ENCODE results near the gene CACNA2D2. TPM values are rescaled to one million over a fixed set of nuclear protein-coding genes. Genes with fewer than 3 reads are reported as not detected.

CACNA2D2 gene
- total and polyA plus RNA-seq, 2 of the 13 experiments (the other 11 are each of a cell fraction or from before 2014, with no cell fraction given) = not detected

- no peak for TF ChIP-seq RERE (CRISPR knock-in tag; IDR thresholded peaks at IDR 0.05; ENCODE audit: low read depth)
- 0 out of 2 replicates have a peak, but pooled peaks have one; percentile 18 for TF ChIP-seq MAX (IDR thresholded peaks at IDR 0.05)
- no peak for TF ChIP-seq ZBTB1 (CRISPR knock-in tag; IDR thresholded peaks at IDR 0.05; ENCODE audit: borderline replicate concordance)
- TF ChIP-seq MEIS1 (CRISPR knock-in tag; IDR thresholded peaks at IDR 0.05; ENCODE audit: borderline replicate concordance) = peak; percentile 46; the same call in 1 of the 2 replicates
- TF ChIP-seq THAP9 (CRISPR knock-in tag; IDR thresholded peaks at IDR 0.05; ENCODE audit: borderline replicate concordance) = no peak
- TF ChIP-seq MXI1 (IDR thresholded peaks at IDR 0.05; ENCODE audit: borderline replicate concordance, low read depth, low read length) = 0 out of 3 replicates have a peak, but pooled peaks have one; percentile 34
- TF ChIP-seq PLSCR1 (CRISPR knock-in tag; IDR thresholded peaks at IDR 0.05; ENCODE audit: borderline replicate concordance) = no peak
- TF ChIP-seq PCBP1 (IDR thresholded peaks at IDR 0.05; ENCODE audit: borderline replicate concordance, low read depth, low read length) = peak; percentile 85; the same call in 1 of the 2 replicates
- TF ChIP-seq SKIL (CRISPR knock-in tag; IDR thresholded peaks at IDR 0.05; ENCODE audit: borderline replicate concordance) = no peak
- 0 out of 2 replicates have a peak, but pooled peaks have one; percentile 31 for TF ChIP-seq ZNF543 (CRISPR knock-in tag; IDR thresholded peaks at IDR 0.05)
- no peak for TF ChIP-seq SMARCC2 (IDR thresholded peaks at IDR 0.05)
- no peak for TF ChIP-seq HNRNPUL1 (IDR thresholded peaks at IDR 0.05; ENCODE audit: low read depth, low read length)
- TF ChIP-seq FOXJ3 (CRISPR knock-in tag; IDR thresholded peaks at IDR 0.05; ENCODE audit: borderline replicate concordance) = no peak
- TF ChIP-seq ZFP37 (CRISPR knock-in tag; IDR thresholded peaks at IDR 0.05; ENCODE audit: borderline replicate concordance) = no peak
- no peak for TF ChIP-seq TCF7 (IDR thresholded peaks at IDR 0.05; ENCODE audit: low read depth)
Measured at GRCh38 chr3:50322386-50323091, 180.9 kb downstream of the CACNA2D2 start, which contains the start of gene HYAL2 (continued).

Measured in HepG2 (cell line).